Lower leg skin (tissue), 4 donors: ENCODE results near the gene RASA2. TPM values are rescaled to one million over a fixed set of nuclear protein-coding genes. Genes with fewer than 3 reads are reported as not detected.

Experiments
- DNase-seq, 2 donors: peaks; one replicate each; pipeline ENCODE4 v3.0.0-alpha.2; 2019; ENCODE audit warnings: low spot score in 2 of 2
- H3K4me3 ChIP-seq: fragments of 200-600 bp; sonication (generic); 2 replicates; pipeline ENCODE4 v1.5.1; 2017; ENCODE audit warnings: mild to moderate bottlenecking, low read depth; ENCODE audit not compliant: poor library complexity, severe bottlenecking
- CTCF ChIP-seq, 3 donors: fragments of 450-650 bp; IDR thresholded peaks; one replicate each; pipeline ENCODE4 v1.5.1; 2016; ENCODE audit warnings: antibody characterized with exemption in 3 of 3, mild to moderate bottlenecking in 3 of 3, moderate library complexity in 2 of 3
- POLR2A ChIP-seq, 2 donors: fragments of 450-650 bp; IDR thresholded peaks; one replicate each; pipeline ENCODE4 v1.6.1; 2016 to 2017; ENCODE audit warnings: antibody characterized with exemption in 2 of 2, mild to moderate bottlenecking in 1 of 2, moderate library complexity in 1 of 2
- WGBS, 2 donors: methylation state at CpG; one replicate each; pipeline ENCODE4 v1.1.5; 2018; 5-methylcytosine and 5-hydroxymethylcytosine counted together
- intact Hi-C: fragments of 100-400 bp; cut with DNase I; formaldehyde crosslinking; loops from one replicate; pipeline ENCODE4 v1.15.0; 2023; ENCODE audit warnings: low total_unique reads
- total RNA-seq, 4 donors: library from RNA; depleted of rRNA; stranded (reverse); fragments of >200 nt; gene quantifications; one replicate each; pipeline ENCODE4 v1.1.0, GENCODE V29; 2016

Gene RASA2
- total RNA-seq, 4 donors from 2014 or later: 18.7 to 46.2 (median 21.2) TPM

GRCh38 chr3:141547791-141548190 lies 61.0 kb downstream of the RASA2 start:
- no peak for TF ChIP-seq POLR2A (IDR thresholded peaks at IDR 0.05)
- TF ChIP-seq CTCF (IDR thresholded peaks at IDR 0.05): no peak
- no peak for DNase-seq
- 98 to 100% methylated on average over 2 of the region's 2 CpGs for WGBS, 2 donors
- intact Hi-C loops: no loop called here
- no peak overlapping the region for H3K4me3 ChIP-seq

GRCh38 chr3:141550926-141551665 lies 64.3 kb downstream of the RASA2 start:
- no peak overlapping the region for H3K4me3 ChIP-seq
- intact Hi-C loops: no loop called here
- WGBS, 2 donors: 95 to 97% methylated on average over 2 of the region's 2 CpGs
- TF ChIP-seq CTCF (IDR thresholded peaks at IDR 0.05) (no peak), POLR2A (IDR thresholded peaks at IDR 0.05) (no peak)
- DNase-seq: no peak

DNA sequence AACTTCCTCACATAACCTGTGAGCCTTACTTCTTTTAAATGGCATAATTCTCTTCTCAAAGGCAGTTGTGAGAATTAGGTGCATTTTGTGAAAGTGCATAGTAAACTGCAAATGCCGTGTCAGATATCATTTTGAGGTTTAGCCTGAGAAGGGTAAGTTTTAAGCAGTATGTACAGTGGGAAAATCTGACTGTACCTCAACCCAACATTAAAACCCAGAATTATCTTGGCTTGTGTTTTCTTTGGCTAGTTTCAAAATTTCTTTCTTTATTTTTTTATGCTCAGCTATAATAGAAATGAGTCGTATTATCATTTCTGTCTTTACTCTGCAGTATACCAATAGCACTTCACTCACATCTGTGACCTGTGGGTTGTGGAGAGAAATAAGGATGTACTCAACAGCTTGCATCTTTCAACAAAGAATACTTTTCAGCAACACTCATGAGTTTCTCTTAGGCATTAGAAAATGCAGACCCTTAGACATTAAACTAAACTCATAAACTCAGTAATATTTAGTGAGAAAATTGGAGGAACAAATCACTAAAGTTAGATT lies 65.7 kb downstream of the RASA2 start:
- H3K4me3 ChIP-seq: no peak overlapping the region
- no peak for TF ChIP-seq CTCF (IDR thresholded peaks at IDR 0.05)
- TF ChIP-seq POLR2A (IDR thresholded peaks at IDR 0.05): no peak
- DNase-seq: no peak
- 83 to 89% methylated on average over 2 of the region's 2 CpGs for WGBS, 2 donors
- intact Hi-C loops: no loop called here

DNA sequence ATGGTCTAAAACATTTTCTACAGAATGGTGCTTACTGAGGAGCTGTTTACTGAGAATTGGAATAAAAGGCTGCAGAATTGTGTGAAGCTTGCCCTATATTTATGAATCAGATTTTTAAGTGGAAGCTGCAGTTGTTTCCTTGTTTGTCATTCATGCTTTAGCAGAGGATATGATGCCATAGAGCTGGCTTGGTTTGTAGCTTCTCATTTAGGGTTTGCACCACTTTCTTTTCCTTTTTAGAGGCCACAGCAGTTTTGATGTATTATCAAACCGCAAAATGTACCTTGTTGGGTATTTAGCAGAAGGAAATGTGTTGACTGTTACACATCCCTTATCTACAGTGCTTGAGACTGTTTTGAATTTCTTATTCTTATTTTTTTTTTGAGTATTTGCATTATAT lies 66.2 kb downstream of the RASA2 start:
- no peak for TF ChIP-seq POLR2A (IDR thresholded peaks at IDR 0.05)
- TF ChIP-seq CTCF (IDR thresholded peaks at IDR 0.05): no peak
- WGBS, 2 donors: 75 to 79% methylated on average over 1 of the region's 1 CpG
- H3K4me3 ChIP-seq: no peak overlapping the region
- intact Hi-C loops: no loop called here
- DNase-seq: no peak

- H3K4me3 ChIP-seq: no peak overlapping the region
- DNase-seq: no peak
- 90 to 96% methylated on average over 1 of the region's 1 CpG for WGBS, 2 donors
- TF ChIP-seq POLR2A (IDR thresholded peaks at IDR 0.05) (no peak), CTCF (IDR thresholded peaks at IDR 0.05) (no peak)
- intact Hi-C loops: no loop called here
These were observed 69.2 kb downstream of the RASA2 start for GRCh38 chr3:141556034-141556433.
